Measurements from ENCODE around the gene RYR2. TPM values are rescaled to one million over a fixed set of nuclear protein-coding genes. Genes with fewer than 3 reads are reported as not detected.

RYR2 gene
- total and polyA plus RNA-seq, 9 of the 15 experiments (the other 6 are each of a cell fraction or from before 2014, with no cell fraction given), result 0.03 to 0.42 (median 0.14) TPM

GRCh38 chr1:237640011-237640671, 598.2 kb downstream of the RYR2 start:
- WGBS (ENCODE audit: insufficient coverage, low coverage, missing lambda C conversion rate), result 3% methylated on average over 2 of the region's 2 CpGs
- TF ChIP-seq TEAD4 (IDR thresholded peaks at IDR 0.05; ENCODE audit: low read length), result no peak
- TF ChIP-seq TEAD4 (CRISPR knock-in tag; IDR thresholded peaks at IDR 0.05; ENCODE audit: borderline replicate concordance), result no peak
- no peak for TF ChIP-seq GATA2 (CRISPR knock-in tag; IDR thresholded peaks at IDR 0.05)
- TF ChIP-seq CTCF (IDR thresholded peaks at IDR 0.05 in 2 of 3, conservative IDR thresholded peaks at IDR 0.05 in 1 of 3; ENCODE audit: insufficient read depth in 2 of 3, low read depth in 1 of 3, low read length in 3 of 3), result no peak
- TF ChIP-seq, protein P1, sequence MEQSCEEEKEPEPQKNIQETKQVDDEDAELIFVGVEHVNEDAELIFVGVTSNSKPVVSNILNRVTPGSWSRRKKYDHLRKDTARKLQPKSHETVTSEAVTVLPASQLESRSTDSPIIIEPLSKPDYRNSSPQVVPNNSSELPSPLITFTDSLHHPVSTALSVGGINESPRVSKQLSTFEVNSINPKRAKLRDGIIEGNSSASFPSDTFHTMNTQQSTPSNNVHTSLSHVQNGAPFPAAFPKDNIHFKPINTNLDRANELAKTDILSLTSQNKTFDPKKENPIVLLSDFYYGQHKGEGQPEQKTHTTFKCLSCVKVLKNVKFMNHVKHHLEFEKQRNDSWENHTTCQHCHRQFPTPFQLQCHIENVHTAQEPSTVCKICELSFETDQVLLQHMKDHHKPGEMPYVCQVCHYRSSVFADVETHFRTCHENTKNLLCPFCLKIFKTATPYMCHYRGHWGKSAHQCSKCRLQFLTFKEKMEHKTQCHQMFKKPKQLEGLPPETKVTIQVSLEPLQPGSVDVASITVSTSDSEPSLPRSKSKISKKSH (CRISPR knock-in tag; IDR thresholded peaks at IDR 0.05), result no peak
- TF ChIP-seq BCOR (IDR thresholded peaks at IDR 0.05), result no peak
- TF ChIP-seq DDX20 (tag; IDR thresholded peaks at IDR 0.05; ENCODE audit: low read depth), result no peak
- no peak for TF ChIP-seq ZNF431 (CRISPR knock-in tag; IDR thresholded peaks at IDR 0.05)
- TF ChIP-seq HDAC2 (IDR thresholded peaks at IDR 0.05), result no peak
- TF ChIP-seq SAP30 (IDR thresholded peaks at IDR 0.05; ENCODE audit: borderline replicate concordance, insufficient read depth, low read depth, low read length, poor library complexity, severe bottlenecking), result no peak
- no peaks in the 10 kb centered on the region for H3K36me3 ChIP-seq (ENCODE audit: control insufficient read depth, insufficient read depth, low read length)
- DNase-seq (ENCODE audit: extremely low read depth in 1 of 4, low spot score in 3 of 4), result no peak
- no peaks in the 10 kb centered on the region for H3K27me3 ChIP-seq (ENCODE audit: control insufficient read depth in 2 of 2, insufficient read depth in 2 of 2, low read length in 2 of 2)
- peaks cover 3% of the 10 kb centered on the region; the same call in 1 of the 2 replicates for H3K9me3 ChIP-seq (replicated peaks; ENCODE audit: control insufficient read depth, insufficient read depth, low read depth, low read length)
- no peaks in the 10 kb centered on the region for H3K9me1 ChIP-seq (ENCODE audit: control insufficient read depth, insufficient read depth, low read length)
- H3K27ac ChIP-seq (ENCODE audit: extremely low read depth, low read depth, low read length), result no peak overlapping the region
- POLR2A ChIA-PET, result no interaction called here
- H3K4me3 ChIP-seq, result no peak overlapping the region
- H2AFZ ChIP-seq (ENCODE audit: low read depth, low read length), result no peak overlapping the region
- no TSS peak for BruUV-seq (replicated peaks)
- CTCF ChIA-PET (ENCODE audit: low intra/inter-chr PET ratio), result no interaction called here
- no peak for ATAC-seq
- no peak overlapping the region for H3K4me2 ChIP-seq (ENCODE audit: insufficient read depth, low read length)
- no peak for FAIRE-seq
- no peak overlapping the region for H3K9ac ChIP-seq (ENCODE audit: insufficient read depth in 1 of 2, low read depth in 2 of 2, low read length in 2 of 2)
- H4K20me1 ChIP-seq (replicated peaks; ENCODE audit: control insufficient read depth, insufficient read depth, low read length), result no peaks in the 10 kb centered on the region
- intact Hi-C loops (cut with micrococcal nuclease) (no loop called here), in situ Hi-C loops (cut with MboI) (no loop called here)
- no peaks in the 10 kb centered on the region for H3K79me2 ChIP-seq (ENCODE audit: control insufficient read depth, insufficient read depth, low read length)
- H3K4me1 ChIP-seq (replicated peaks in 1 of 2; ENCODE audit: control insufficient read depth in 2 of 2, insufficient read depth in 2 of 2, low read length in 2 of 2), result no peaks in the 10 kb centered on the region
